Stimulated activated naive CD8-positive, alpha-beta T cell treated with anti-CD3 and anti-CD28 coated beads, Interleukin-15, amount 100 ng/mL, for 72 hours (primary cell): ENCODE results near the gene VAMP3.
"Not testable (repeated sequence)": the region's sequence is repeated elsewhere in the genome, so short reads cannot be mapped to it uniquely, and the experiment has no call there.

Source experiments
- ATAC-seq: fragments of 150-1000 bp; cut with Tn5 transposase; 2 replicates; pipeline ENCODE4 v1.10.0; 2021; ENCODE audit warnings: mild to moderate bottlenecking, moderate library complexity
- DNase-seq, 2 donors: peaks; one replicate each; pipeline ENCODE4 v3.0.0; 2021 to 2022
- H3K27ac Mint-ChIP-seq, 2 donors: one replicate each; pipeline ENCODE4 v1.8.0; 2022; ENCODE audit warnings: mild to moderate bottlenecking in 2 of 2, mixed read lengths in 2 of 2, moderate library complexity in 2 of 2
- H3K27me3 Mint-ChIP-seq: one replicate; pipeline ENCODE4 v1.8.0; 2022; ENCODE audit warnings: mixed read lengths
- H3K4me1 Mint-ChIP-seq: one replicate; pipeline ENCODE4 v1.8.0; 2022; ENCODE audit warnings: mild to moderate bottlenecking, mixed read lengths
- H3K4me3 Mint-ChIP-seq, 2 donors: one replicate each; pipeline ENCODE4 v1.8.0; 2022; ENCODE audit warnings: mild to moderate bottlenecking in 2 of 2, mixed read lengths in 2 of 2, moderate library complexity in 1 of 2
- H3K9me3 Mint-ChIP-seq, 2 donors: one replicate each; pipeline ENCODE4 v1.8.0; 2022; ENCODE audit warnings: mixed read lengths in 2 of 2

Gene VAMP3

DNA sequence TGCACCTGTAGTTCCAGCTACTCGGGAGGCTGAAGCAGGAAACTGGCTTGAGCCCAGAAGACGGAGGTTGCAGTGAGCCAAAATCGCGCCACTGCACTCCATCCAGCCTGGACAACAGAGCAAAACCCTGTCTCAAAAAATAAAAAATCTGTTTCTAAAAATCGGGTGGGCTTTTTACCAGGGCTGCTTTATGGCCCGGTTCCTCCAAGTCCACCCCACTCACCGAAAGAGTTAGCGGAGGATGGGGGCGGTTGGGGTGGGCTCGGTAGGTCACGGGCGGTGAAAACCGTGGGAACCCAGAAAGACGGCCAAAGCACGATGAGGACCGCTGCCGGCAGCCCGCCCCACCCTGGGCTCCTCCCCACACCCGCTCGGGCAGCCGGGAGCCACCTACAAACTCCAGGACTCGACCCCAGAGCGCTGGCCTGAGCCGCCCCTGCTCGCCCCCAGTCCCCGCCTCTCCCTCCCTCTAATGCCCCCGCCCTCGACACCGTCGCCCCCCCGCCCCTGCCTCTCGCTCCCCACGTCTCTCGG, 12.1 kb downstream of the VAMP3 start:
- Mint-ChIP-seq H3K27ac (peak overlapping the region; percentile 12 to 13), H3K4me1 (peaks cover 35% of the 10 kb centered on the region), H3K9me3 (no peaks in the 10 kb centered on the region), H3K4me3 (peak overlapping the region; percentile 68), H3K27me3 (no peaks in the 10 kb centered on the region)
- DNase-seq (peak in 1 of 2 donors; percentile 24), ATAC-seq (peak; percentile 25)

DNA sequence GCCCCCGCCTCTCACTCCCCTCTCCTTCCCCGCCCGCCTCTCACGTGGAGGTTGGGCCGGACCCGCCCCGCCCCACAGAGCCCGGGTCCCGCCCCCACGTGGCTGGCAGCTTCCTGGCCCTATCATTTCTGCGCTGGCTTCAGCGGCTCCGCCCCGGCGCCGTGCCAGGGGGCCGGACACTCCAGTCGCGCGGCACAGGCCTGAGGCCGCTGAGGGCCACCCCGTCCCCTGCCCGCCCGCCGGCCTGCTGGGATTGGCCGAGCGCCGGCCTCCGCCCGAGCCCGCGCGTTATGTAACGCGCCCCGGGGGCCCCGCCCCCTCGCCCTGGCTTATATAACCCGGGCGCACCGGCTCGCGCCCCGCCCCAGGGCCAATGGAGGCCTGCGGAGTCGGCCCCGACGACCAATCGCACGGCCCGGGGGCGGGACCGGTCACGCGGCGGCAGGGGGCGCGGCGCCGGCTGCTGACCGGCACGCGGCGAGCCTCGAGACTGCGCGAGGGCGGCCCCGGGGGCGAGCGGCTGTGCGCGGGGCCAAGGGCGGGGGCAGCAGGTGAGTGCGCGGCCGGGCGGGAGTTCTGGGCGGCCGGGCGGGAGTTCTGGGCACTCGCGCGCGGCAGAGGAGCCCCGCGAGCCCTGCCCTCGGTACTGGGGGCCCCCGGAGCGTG, 12.9 kb downstream of the VAMP3 start, which contains the start of gene PER3:
Gene PER3 (plus strand): TSS at position 466 of the 666 bp plus-strand sequence. CDS start 587 bp downstream, outside the sequence.
- H3K27me3 Mint-ChIP-seq: no peaks in the 10 kb centered on the region
- H3K27ac Mint-ChIP-seq: peak within 1 kb of the TSS; percentile 12 to 13
- H3K9me3 Mint-ChIP-seq: no peaks in the 10 kb centered on the region
- peak within 1 kb of the TSS; percentile 68 for H3K4me3 Mint-ChIP-seq
- peaks cover 35% of the 10 kb centered on the region for H3K4me1 Mint-ChIP-seq
- DNase-seq (peak; percentile 89 to 92), ATAC-seq (peak; percentile 96)

DNA sequence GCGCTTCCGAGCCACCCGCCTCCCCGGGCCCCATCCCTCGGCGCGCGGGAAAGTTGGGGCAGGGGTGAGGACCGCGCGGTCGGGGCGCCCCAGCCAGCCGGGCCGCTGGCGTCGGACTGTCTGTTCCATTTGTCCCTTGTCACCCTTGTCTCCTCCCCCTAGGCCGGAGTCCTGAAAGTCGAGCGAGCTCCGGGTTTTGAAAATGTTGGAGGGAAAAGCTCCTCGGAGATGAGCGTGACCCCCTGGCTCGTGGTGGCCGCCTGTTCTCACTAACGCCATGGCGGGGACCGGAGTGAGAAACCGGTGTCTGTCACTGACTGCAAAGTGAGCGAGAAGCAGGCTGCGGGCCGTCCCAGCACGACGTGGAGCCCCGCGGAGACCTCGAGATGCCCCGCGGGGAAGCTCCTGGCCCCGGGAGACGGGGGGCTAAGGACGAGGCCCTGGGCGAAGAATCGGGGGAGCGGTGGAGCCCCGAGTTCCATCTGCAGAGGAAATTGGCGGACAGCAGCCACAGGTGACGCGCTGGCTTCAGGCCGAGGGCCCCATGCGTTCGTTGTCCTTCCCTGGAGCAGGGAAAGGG, 13.5 kb downstream of the VAMP3 start:
- Mint-ChIP-seq H3K4me3 (peak overlapping the region; percentile 6 to 31), H3K9me3 (peaks cover 2 to 4% of the 10 kb centered on the region in 2 donors), H3K27me3 (no peaks in the 10 kb centered on the region), H3K4me1 (peaks cover 35% of the 10 kb centered on the region), H3K27ac (no peak overlapping the region)
- ATAC-seq: no peak
- no peak for DNase-seq

DNA sequence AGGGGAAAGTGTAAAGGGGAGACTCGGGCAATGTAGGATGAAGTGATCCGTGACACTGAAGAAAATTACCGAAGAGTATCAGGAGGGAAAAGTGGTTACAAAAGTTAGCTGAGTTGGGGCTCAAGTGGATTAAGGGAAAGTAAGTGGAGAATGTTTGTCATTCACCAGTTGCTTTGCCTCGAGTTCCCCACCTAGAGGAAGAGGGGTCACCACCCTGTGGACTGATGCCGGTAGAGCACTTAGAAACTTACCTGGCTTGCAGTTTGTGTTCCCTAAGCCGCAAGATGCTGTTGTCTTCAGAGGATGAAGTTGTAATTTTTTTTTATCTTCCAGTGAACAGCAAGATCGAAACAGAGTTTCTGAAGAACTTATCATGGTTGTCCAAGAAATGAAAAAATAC, 14.0 kb downstream of the VAMP3 start:
- peak overlapping the region in 1 of 2 donors; percentile 6 for H3K4me3 Mint-ChIP-seq

DNA sequence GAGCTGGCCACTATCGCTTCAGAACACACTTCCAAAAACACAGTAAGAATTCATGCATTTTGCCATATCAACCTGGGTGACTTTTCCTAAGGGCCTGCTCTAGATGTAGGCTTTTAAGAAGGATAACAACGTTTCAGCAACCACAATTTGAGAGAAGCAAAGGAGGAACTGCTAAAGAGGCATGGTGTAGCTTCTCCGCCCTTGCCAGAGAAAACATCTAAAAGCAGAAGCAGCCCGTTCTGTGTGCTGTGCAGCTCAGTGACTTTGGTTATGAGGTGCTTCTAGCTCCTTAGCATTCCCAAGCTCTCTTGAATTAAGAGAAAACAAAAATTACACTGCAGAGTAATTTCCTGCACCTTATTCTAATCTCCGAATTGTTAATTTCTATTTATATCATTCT, 15.7 kb downstream of the VAMP3 start:
- H3K27ac Mint-ChIP-seq: no peak overlapping the region
- DNase-seq: no peak
- H3K4me1 Mint-ChIP-seq: peaks cover 27% of the 10 kb centered on the region
- ATAC-seq: no peak
- H3K4me3 Mint-ChIP-seq: no peak overlapping the region
- peaks cover 19 to 21% of the 10 kb centered on the region in 2 donors for H3K9me3 Mint-ChIP-seq
- no peaks in the 10 kb centered on the region for H3K27me3 Mint-ChIP-seq

More for the DNA sequence above, 14.0 kb downstream of the VAMP3 start:
- Mint-ChIP-seq H3K4me1 (peaks cover 35% of the 10 kb centered on the region), H3K9me3 (peaks cover 8 to 9% of the 10 kb centered on the region in 2 donors), H3K27me3 (no peaks in the 10 kb centered on the region), H3K27ac (no peak overlapping the region)
- no peak for ATAC-seq
- no peak for DNase-seq

DNA sequence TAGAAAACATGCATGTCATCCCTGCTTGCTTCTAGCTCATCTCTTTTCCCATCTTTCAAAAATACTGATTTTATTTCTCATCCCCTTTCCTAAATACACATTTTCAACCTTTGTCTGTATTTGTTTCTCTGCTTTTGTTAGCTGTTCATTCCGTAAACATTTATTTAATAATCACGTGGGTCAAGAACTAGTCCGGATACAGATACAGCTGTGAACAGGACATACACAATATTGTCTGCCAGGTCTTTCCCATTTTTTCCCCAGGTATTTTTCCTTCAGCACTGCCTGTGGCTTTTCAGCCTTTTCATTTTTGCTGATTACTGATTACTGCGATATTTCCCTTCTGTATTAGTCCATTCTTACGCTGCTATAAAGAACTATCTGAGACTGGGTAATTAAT, 18.7 kb downstream of the VAMP3 start:
- no peak for ATAC-seq

DNA sequence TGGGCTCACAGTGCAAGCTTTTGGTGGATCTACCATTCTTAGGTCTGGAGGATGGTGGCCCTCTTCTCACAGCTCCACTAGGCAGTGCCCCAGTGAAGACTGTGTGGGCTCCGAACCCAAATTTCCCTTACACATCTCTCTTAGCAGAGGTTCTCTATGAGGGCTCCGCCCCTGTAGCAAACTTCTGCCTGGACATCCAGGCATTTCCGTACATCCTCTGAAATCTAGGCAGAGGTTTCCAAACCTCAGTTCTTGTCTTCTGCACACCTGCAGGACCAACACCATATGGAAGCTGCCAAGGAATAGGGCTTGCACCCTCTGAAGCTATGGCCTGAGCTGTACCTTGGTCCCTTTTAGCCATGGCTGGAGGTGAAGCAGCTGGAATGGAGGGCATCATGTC, 19.9 kb downstream of the VAMP3 start:
- not testable (repeated sequence) for H3K4me3 Mint-ChIP-seq, ATAC-seq, H3K27me3 Mint-ChIP-seq, H3K27ac Mint-ChIP-seq, DNase-seq, H3K4me1 Mint-ChIP-seq
- peaks cover 22 to 24% of the 10 kb centered on the region in 2 donors for H3K9me3 Mint-ChIP-seq

More for the DNA sequence above, 18.7 kb downstream of the VAMP3 start:
- H3K9me3 Mint-ChIP-seq: peaks cover 22 to 24% of the 10 kb centered on the region in 2 donors
- DNase-seq: no peak
- no peak overlapping the region for H3K27ac Mint-ChIP-seq
- no peak overlapping the region for H3K4me3 Mint-ChIP-seq
- H3K27me3 Mint-ChIP-seq: no peaks in the 10 kb centered on the region
- H3K4me1 Mint-ChIP-seq: peaks cover 11% of the 10 kb centered on the region

DNA sequence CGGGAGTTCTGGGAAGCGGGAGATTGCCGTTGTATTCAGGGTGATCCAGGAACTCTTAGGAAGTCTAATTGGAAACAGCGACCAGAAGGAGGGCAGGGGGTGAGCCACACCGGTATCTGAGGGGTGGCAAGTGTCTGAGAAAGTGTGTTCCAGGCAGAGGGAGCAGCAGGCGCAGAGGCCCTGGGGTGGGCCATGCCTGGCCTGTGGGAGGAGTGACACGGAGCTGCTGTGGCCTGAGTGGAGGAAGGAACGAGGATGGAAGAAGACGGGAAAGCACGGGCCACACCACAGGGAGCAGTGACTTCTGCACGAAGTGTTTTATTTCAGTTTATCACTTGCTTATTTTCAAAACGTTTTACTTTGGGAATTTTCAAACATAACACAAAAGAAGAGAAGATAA, 24.3 kb downstream of the VAMP3 start:
- Mint-ChIP-seq H3K9me3 (peaks cover 10 to 13% of the 10 kb centered on the region in 2 donors), H3K4me1 (no peaks in the 10 kb centered on the region), H3K27me3 (no peaks in the 10 kb centered on the region), H3K27ac (no peak overlapping the region), H3K4me3 (no peak overlapping the region)
- DNase-seq: no peak
- no peak for ATAC-seq

DNA sequence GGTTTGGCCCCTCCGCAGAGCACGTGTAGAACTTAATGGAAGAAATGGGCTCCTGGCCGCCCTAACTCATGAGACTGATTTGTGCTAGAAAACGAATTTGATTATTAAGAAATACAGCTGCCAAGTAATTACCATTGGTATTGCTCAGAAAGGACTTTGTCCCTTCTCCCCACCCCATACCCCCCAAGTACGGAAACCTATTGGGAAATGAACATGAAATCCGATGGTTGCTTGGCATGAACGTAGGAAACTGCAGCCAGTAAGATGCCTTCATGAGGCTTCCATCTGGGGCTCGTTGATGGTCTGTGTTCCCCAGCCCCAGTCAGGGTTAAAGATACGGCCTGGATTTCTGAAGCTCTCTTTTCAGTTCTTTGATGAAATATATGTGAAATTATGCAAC, 34.4 kb downstream of the VAMP3 start:
- no peaks in the 10 kb centered on the region for H3K4me1 Mint-ChIP-seq
- DNase-seq (no peak), ATAC-seq (no peak)
- peak overlapping the region in 1 of 2 donors; percentile 69 for H3K27ac Mint-ChIP-seq
- H3K27me3 Mint-ChIP-seq: no peaks in the 10 kb centered on the region
- H3K9me3 Mint-ChIP-seq: no peaks in the 10 kb centered on the region
- no peak overlapping the region for H3K4me3 Mint-ChIP-seq

DNA sequence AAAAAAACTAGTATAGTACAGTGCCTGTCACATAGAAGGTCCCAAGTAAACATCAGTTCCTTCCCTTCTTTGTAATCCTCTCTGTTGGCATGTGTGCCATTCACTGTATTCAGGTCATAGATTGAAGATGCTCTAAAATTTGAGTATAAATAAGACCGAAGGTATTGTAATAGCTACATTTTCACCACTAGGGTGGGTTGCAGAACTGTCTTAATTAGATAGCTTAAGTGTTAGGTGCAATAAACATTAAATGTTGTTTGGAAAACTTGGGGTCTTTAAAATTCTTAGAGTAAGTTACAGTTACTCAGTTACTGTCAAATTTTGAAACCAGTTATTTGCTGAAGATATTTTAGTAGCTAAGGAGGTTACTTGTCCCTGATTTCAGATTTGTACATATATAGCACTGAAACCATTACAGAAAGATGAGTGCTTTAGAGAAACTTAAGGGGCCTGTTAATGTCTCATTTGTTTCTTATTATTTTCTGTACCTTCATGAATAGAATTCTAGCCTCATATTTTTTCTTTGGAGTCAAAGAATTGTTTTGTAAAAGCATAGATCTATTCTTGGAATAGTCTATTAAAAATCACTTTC, 37.3 kb downstream of the VAMP3 start:
- no peaks in the 10 kb centered on the region for H3K27me3 Mint-ChIP-seq
- peaks cover 6 to 7% of the 10 kb centered on the region in 2 donors for H3K9me3 Mint-ChIP-seq
- ATAC-seq (no peak), DNase-seq (no peak)
- H3K4me1 Mint-ChIP-seq: no peaks in the 10 kb centered on the region
- no peak overlapping the region for H3K4me3 Mint-ChIP-seq
- no peak overlapping the region for H3K27ac Mint-ChIP-seq

DNA sequence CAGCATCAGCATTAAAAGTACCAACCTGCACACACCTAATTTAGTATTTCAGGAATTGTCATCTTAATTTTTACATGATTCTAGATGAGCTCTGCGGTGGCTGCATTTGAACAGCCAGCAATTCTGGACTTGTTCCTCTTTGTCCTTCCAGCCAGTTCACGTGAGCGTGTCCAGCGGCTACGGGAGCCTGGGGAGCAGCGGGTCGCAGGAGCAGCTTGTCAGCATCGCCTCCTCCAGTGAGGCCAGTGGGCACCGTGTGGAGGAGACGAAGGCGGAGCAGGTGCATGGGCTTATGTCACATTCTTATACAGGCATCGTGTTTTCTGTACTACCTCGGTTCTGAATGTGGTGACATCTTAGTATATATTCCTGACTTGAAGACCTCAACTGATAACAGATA, 38.6 kb downstream of the VAMP3 start:
- DNase-seq (no peak), ATAC-seq (no peak)
- Mint-ChIP-seq H3K4me3 (no peak overlapping the region), H3K27ac (no peak overlapping the region), H3K4me1 (no peaks in the 10 kb centered on the region), H3K27me3 (no peaks in the 10 kb centered on the region), H3K9me3 (peaks cover 14 to 18% of the 10 kb centered on the region in 2 donors)

DNA sequence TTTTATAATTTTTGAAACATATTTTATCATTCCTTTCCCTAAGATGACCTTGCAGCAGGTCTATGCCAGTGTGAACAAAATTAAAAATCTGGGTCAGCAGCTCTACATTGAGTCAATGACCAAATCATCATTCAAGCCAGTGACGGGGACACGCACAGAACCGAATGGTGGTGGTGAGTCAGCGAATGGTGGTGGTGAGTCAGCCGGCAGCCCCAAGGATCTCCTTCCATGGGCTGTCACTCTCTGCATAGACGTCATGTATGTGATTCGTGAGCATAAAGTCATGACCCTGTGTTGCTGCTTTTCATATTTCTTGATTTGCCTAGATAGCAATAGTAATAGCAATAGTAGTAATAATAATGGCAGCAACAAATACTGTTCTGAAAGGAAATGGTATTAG, 39.3 kb downstream of the VAMP3 start:
- H3K4me3 Mint-ChIP-seq: no peak overlapping the region
- no peaks in the 10 kb centered on the region for H3K4me1 Mint-ChIP-seq
- no peak overlapping the region for H3K27ac Mint-ChIP-seq
- no peaks in the 10 kb centered on the region for H3K27me3 Mint-ChIP-seq
- H3K9me3 Mint-ChIP-seq: peaks cover 14 to 18% of the 10 kb centered on the region in 2 donors
- DNase-seq (no peak), ATAC-seq (no peak)

DNA sequence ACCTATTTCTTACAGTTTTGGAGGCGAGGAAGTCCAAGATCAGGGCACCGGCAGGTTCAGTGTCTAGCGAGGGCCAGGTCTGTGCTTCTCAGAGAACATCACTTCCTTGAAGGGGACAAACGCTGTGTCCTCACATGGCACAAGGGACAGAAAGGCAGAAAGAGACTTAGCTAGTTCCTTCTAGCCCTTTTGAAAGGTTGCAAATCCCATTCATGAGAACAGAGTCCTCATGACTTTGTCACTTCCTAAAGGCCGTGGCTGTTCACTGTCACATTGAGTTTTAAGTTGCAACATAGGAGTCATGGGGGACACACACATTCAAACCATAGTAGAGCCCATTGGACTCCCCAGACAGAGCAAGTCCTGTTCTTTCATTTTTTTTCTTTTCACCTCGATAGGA, 40.4 kb downstream of the VAMP3 start:
- DNase-seq: no peak
- no peak overlapping the region for H3K4me3 Mint-ChIP-seq
- no peak for ATAC-seq

DNA sequence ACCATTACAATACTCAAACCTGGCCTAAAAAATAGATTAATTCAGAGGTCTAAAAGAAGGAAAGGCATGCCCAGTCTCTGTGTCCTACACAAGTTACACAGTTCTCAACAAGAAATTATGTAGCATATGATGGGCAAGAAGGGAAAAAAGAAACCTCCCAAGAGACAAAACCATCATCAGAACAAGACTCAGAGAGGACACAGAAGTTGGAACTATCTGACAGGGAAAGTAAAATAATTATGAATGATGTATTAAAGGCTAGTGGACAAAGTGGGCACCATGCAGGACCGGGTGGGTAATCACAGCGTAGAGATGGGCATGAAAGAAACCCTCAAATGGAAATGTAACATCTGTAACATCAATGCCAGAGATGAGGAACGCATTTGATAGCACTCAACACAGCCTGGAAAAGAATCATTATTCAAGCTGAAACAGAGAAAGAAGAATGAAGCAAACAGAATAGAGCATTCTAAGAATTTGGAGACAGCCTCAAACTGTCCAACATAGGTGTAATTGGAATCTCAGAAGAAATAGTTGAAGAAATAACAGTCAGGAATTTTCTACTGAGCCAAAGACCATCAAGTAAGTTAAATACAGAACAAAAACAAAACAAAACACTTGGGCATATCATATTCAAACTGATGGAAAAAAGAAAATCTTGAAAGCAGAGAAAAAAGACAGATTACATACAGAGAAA, 42.7 kb downstream of the VAMP3 start:
- H3K4me1 Mint-ChIP-seq: no peaks in the 10 kb centered on the region
- H3K27me3 Mint-ChIP-seq: no peaks in the 10 kb centered on the region
- no peak overlapping the region for H3K4me3 Mint-ChIP-seq
- DNase-seq (no peak), ATAC-seq (no peak)
- peaks cover 14 to 18% of the 10 kb centered on the region in 2 donors for H3K9me3 Mint-ChIP-seq
- H3K27ac Mint-ChIP-seq: no peak overlapping the region

More for the DNA sequence above, 40.4 kb downstream of the VAMP3 start:
- H3K4me1 Mint-ChIP-seq: no peaks in the 10 kb centered on the region
- H3K27ac Mint-ChIP-seq: no peak overlapping the region
- H3K9me3 Mint-ChIP-seq: peaks cover 14 to 18% of the 10 kb centered on the region in 2 donors
- H3K27me3 Mint-ChIP-seq: no peaks in the 10 kb centered on the region

DNA sequence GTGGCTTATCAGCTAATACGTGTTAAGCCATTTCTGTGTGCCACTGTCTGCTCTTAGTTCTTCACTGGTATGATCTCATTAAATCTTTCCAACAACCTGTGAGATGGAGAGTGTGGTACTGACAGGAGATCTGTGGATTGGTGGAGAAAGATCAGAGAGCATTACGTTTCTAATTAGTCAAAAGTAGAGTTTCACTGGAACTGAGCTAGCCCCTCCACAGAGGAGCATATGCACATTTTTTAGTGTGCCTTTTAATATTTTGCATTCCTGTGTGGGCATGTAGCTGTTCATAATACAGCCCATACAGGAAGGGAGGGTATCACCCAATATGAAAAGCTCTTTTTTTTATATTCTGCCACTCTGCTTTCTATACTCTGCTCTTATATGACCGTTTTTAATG, 50.2 kb downstream of the VAMP3 start:
- H3K27me3 Mint-ChIP-seq: no peaks in the 10 kb centered on the region

More for the DNA sequence above, 50.2 kb downstream of the VAMP3 start:
- ATAC-seq (no peak), DNase-seq (no peak)
- H3K4me3 Mint-ChIP-seq: no peak overlapping the region
- no peak overlapping the region for H3K27ac Mint-ChIP-seq
- no peaks in the 10 kb centered on the region for H3K9me3 Mint-ChIP-seq
- no peaks in the 10 kb centered on the region for H3K4me1 Mint-ChIP-seq
